ENCODE data around the gene ABCA5. TPM values are rescaled to one million over a fixed set of nuclear protein-coding genes. Genes with fewer than 3 reads are reported as not detected.

Gene ABCA5
- total RNA-seq, 4 donors from 2014 or later: 8.8 to 20.8 (median 11.5) TPM

DNA sequence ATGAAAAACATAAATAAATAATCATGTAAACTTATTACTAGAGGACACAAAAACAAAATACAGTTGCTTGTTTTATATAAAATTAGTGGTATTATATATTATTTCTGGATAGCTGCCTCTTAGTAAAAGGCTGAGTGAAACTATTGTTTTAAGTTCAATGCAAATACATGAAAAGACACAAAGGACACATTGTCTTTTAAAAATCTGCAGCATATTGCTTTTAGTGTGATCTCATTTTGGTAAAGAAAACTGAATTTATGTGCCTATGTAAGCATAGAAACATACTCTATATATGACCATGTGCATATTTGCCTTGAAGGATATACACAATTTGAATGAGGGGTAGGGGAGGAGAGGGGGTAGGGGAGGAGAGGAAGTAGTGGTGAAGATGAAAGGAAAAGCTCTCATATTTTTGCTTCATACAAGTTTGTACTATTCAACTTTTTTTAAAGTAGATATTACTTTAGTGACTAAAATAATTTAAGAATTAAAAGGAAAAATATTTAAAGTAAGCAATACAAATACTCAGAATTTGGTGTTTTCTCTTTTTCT lies 104.2 kb downstream of the ABCA5 start:
- Histone ChIP-seq H3K27ac (replicated peaks in 1 of 4) (no peak overlapping the region), H3K4me3 (no peak overlapping the region), H3K4me1 (no peaks in the 10 kb centered on the region), H3K27me3 (no peaks in the 10 kb centered on the region), H3K36me3 (peaks cover 0 to 20% (median 4%) of the 10 kb centered on the region in 4 donors), H3K9me3 (no peaks in the 10 kb centered on the region)
- no peak for TF ChIP-seq EP300 (IDR thresholded peaks at IDR 0.05)
- TF ChIP-seq POLR2AphosphoS5 (IDR thresholded peaks at IDR 0.05): no peak
- TF ChIP-seq, protein P1, sequence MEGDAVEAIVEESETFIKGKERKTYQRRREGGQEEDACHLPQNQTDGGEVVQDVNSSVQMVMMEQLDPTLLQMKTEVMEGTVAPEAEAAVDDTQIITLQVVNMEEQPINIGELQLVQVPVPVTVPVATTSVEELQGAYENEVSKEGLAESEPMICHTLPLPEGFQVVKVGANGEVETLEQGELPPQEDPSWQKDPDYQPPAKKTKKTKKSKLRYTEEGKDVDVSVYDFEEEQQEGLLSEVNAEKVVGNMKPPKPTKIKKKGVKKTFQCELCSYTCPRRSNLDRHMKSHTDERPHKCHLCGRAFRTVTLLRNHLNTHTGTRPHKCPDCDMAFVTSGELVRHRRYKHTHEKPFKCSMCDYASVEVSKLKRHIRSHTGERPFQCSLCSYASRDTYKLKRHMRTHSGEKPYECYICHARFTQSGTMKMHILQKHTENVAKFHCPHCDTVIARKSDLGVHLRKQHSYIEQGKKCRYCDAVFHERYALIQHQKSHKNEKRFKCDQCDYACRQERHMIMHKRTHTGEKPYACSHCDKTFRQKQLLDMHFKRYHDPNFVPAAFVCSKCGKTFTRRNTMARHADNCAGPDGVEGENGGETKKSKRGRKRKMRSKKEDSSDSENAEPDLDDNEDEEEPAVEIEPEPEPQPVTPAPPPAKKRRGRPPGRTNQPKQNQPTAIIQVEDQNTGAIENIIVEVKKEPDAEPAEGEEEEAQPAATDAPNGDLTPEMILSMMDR (IDR thresholded peaks at IDR 0.05): no peak
- no peak for TF ChIP-seq POLR2A (IDR thresholded peaks at IDR 0.05; ENCODE audit: low read depth)
- intact Hi-C loops (cut with DNase I): no loop called here
- no peak for DNase-seq (ENCODE audit: extremely low spot score)

DNA sequence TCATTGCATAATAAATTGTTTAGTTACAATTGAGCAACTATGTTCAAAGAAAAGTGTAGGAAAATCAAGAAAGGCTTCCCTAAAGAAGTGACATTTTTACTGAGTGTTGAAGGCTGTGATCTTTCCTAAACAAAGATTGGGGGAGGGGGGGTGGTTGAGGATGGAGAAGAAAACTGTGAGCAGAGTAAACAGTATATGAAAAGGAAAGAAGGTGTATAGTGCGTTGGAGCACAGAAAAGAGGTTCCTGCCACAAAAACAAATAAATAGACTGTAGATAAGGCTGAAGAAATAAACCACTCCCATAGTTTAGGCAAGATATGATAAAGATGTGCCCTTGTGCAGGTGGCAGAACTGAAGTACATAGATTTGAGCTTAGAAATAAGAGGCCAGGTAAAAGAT lies 106.8 kb downstream of the ABCA5 start:
- no peaks in the 10 kb centered on the region for H3K9me3 ChIP-seq
- intact Hi-C loops (cut with DNase I): no loop called here
- DNase-seq (ENCODE audit: extremely low spot score): no peak
- H3K27ac ChIP-seq (replicated peaks in 1 of 4): no peak overlapping the region
- H3K27me3 ChIP-seq: no peaks in the 10 kb centered on the region
- WGBS: 61% methylated on average over 1 of the region's 1 CpG
- no peak overlapping the region for H3K4me3 ChIP-seq
- no peaks in the 10 kb centered on the region for H3K4me1 ChIP-seq
- peaks cover 0 to 26% (median 4%) of the 10 kb centered on the region in 4 donors for H3K36me3 ChIP-seq
- TF ChIP-seq POLR2AphosphoS5 (IDR thresholded peaks at IDR 0.05): no peak
- no peak for TF ChIP-seq POLR2A (IDR thresholded peaks at IDR 0.05; ENCODE audit: low read depth)
- TF ChIP-seq, protein P1 (IDR thresholded peaks at IDR 0.05): no peak
- TF ChIP-seq EP300 (IDR thresholded peaks at IDR 0.05): no peak

DNA sequence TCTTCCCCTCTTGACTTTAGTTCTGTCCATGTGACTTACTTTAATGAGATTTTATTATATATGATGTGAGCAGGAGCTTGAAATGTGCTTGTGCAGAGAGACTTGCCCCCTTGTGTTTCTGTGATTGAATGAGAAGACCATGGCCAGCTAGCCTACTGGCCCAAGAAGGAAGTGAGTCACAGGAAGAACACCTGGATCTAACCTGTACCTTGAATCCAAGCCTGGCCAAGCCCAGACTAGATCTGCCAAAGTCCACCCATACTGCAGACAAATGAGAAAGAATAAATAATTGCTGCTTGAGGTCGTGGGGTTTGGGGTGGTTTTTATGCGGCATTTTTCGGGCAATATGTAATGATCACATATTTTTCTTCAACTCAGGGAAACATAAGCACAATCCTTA lies 107.9 kb downstream of the ABCA5 start:
- intact Hi-C loops (cut with DNase I): no loop called here
- H3K36me3 ChIP-seq: peaks cover 0 to 27% (median 4%) of the 10 kb centered on the region in 4 donors
- no peaks in the 10 kb centered on the region for H3K27me3 ChIP-seq
- H3K9me3 ChIP-seq: no peaks in the 10 kb centered on the region
- TF ChIP-seq, protein P1 (IDR thresholded peaks at IDR 0.05): no peak
- no peak for TF ChIP-seq POLR2A (IDR thresholded peaks at IDR 0.05; ENCODE audit: low read depth)
- no peak for TF ChIP-seq POLR2AphosphoS5 (IDR thresholded peaks at IDR 0.05)
- TF ChIP-seq EP300 (IDR thresholded peaks at IDR 0.05): no peak
- H3K4me3 ChIP-seq: no peak overlapping the region
- WGBS: 89% methylated on average over 3 of the region's 3 CpGs
- no peak overlapping the region for H3K27ac ChIP-seq (replicated peaks in 1 of 4)
- H3K4me1 ChIP-seq: no peaks in the 10 kb centered on the region
- DNase-seq (ENCODE audit: extremely low spot score): no peak

DNA sequence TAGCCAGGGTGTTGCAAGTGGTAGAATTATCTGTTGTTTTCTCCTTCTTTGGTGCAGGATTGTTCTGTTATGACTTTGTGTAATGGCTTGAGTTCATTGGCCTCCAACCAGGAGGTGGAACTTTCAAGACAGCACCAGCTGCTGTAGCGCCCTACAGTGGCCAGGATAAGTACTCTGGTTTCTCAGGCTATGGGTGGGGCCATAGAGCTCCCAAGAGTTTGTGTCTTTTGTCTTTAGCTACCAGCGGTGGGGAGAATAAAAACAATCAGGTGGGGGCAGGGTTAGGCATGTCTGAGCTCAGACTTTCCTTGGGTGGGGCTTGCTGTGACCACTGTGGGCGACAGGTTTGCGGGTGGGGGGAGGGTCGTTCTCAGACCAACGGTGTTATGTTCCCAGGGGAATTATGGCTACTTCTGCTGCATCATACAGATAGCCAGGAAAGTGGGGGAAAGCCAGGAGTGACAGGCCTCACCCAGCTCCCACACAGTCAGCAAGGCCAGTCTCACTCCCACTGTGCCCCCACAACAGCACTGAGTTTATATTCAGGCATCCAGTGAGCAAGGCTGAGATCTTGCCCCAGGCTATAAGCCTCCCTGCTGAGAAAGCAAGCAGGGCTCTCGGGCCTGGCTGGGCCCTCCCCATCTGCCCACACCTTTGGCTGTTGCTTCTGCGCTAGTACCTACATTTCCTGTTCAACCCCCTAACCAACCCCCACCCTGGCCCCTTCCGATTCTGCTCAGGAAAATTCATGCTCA lies 113.7 kb downstream of the ABCA5 start:
- TF ChIP-seq POLR2AphosphoS5 (IDR thresholded peaks at IDR 0.05): no peak
- TF ChIP-seq POLR2A (IDR thresholded peaks at IDR 0.05; ENCODE audit: low read depth): no peak
- no peak for TF ChIP-seq EP300 (IDR thresholded peaks at IDR 0.05)
- TF ChIP-seq, protein P1 (IDR thresholded peaks at IDR 0.05): no peak
- Histone ChIP-seq H3K27me3 (no peaks in the 10 kb centered on the region), H3K4me1 (no peaks in the 10 kb centered on the region), H3K27ac (replicated peaks in 1 of 4) (no peak overlapping the region), H3K36me3 (peaks cover 0 to 19% (median 6%) of the 10 kb centered on the region in 4 donors), H3K4me3 (no peak overlapping the region), H3K9me3 (no peaks in the 10 kb centered on the region)
- intact Hi-C loops (cut with DNase I): no loop called here
- 90% methylated on average over 8 of the region's 9 CpGs for WGBS
- DNase-seq (ENCODE audit: extremely low spot score): no peak

All from esophagus muscularis mucosa (tissue), 4 donors.